Measurements from ENCODE around the gene TNFAIP8L3.

TNFAIP8L3 gene

GRCh38 chr15:51011212-51011611, 83.5 kb downstream of the TNFAIP8L3 start:
- CTCF ChIA-PET = no interaction called here
- POLR2A ChIA-PET = no interaction called here
- DNase-seq (ENCODE audit: extremely low spot score) = no peak
- no peak for TF ChIP-seq CTCF (IDR thresholded peaks at IDR 0.05; ENCODE audit: control extremely low read depth, extremely low read depth, low read depth, missing control alignments)

GRCh38 chr15:51007131-51007666, 87.5 kb downstream of the TNFAIP8L3 start:
- no peak for TF ChIP-seq CTCF (IDR thresholded peaks at IDR 0.05; ENCODE audit: control extremely low read depth, extremely low read depth, low read depth, missing control alignments)
- POLR2A ChIA-PET = no interaction called here
- CTCF ChIA-PET = no interaction called here
- DNase-seq (ENCODE audit: extremely low spot score) = no peak

Data from GM10248 (cell line).